ENCODE results near the gene MARCHF10.

MARCHF10 gene

GRCh38 chr17:62749926-62750325 is 58.2 kb downstream of the MARCHF10 start:
- DNase-seq = no peak

DNA sequence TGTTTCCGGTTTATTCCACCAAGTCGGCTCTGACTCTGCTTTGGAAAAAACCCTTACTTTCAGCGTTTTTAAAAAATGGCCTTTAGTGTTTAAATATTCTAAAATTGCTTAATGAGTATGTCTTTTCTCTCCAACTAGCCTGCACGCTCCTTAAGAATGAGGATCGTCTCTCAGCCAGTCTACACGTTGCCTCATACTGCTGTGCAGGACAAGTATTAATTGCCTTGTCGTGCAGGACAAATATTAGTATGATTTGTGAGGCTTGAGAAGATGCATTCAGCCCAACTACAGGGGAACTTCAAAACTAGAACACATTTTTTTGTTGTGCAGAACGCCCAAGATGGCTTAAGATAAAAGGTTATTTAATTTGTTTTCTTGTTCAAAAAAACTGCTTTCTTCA is 61.2 kb downstream of the MARCHF10 start:
- no peak for DNase-seq

- no peak for DNase-seq
These were observed 62.3 kb downstream of the MARCHF10 start for GRCh38 chr17:62745806-62746205.

- no peak for DNase-seq
These were observed 63.9 kb downstream of the MARCHF10 start for GRCh38 chr17:62744259-62744658.

DNA sequence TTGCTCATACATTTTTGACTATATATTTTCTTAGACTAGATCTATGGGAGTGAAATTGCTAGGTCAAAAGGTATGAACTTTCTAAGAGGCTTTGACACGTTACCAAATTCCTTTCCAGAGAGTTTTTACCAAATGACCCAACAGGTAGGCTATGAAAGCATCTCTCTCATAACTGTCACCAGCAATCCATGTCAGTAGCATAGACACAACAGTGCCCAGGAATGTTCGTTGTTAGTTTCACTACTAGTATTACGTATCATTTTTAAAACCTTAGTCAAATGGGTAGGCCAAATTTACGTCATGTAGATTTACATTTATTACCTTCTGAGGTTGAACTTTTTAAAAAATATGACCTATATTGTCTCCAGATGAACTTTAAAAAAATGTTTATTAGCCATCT is 66.8 kb downstream of the MARCHF10 start:
- no peak for DNase-seq

DNA sequence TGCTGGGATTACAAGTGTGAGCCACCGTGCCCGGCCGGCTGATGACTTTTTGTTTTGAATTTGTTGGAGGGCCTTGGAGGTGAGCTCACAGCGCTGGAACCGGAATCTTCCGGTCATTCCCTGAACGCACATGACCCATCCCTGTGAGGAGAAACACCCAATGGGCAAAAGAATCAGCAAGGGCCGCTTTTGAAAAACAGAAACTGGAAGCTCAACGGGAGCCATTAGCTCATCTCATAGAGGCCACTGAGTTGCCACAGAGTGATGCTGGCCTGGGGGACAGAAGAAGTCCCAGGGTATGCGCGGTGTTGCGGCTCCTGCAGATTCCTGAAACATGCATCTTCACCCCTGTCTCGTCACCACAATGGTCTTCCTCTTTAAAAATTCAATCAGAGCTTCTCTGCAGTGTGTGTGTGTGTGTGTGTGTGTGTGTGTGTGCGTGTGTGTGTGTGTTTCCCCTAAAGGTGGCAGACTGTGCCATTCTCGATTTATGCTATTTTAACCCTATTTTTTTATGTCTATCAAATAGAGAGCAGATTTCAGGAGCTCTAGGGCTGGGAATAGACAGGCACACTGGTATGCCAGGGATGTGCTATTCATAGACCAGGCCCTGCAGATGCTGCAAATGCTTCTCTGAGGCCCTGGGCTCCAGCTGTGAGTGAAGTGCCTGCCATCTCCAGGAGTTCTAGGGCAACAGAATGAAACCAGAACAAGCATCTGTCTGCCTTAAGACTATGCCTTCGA is 68.3 kb downstream of the MARCHF10 start:
- DNase-seq = no peak

GRCh38 chr17:62738281-62738680 is 69.8 kb downstream of the MARCHF10 start:
- DNase-seq = no peak

GRCh38 chr17:62737513-62737912 is 70.6 kb downstream of the MARCHF10 start:
- no peak for DNase-seq

DNA sequence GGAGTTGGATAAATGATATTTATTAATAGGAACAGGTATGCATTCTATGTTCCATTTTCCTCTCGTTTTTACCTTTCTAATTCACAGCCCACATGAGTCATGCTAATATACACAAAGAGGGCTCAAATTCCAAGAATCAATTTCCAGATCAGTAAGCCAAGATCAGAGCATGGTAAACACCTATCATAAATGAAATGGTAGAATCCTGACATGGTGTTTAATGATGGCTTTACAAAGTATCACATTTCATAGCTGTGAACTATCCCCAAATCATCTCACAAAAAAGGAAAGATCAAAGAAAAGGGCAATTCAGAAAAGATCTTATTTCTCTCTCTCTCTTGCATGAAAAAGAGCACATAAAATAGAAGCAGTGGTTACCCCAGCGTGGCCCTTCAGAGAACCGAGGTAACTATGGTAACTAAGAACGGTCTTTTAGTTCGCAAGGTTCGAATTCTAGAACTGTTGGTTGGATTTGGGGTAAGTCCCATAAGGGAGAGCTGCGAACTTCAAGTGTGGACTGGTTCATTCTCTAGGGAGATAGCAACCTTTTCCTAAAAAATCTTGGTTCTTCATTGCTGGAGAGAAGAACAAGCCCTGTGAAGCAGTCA is 73.0 kb downstream of the MARCHF10 start:
- no peak for DNase-seq

DNA sequence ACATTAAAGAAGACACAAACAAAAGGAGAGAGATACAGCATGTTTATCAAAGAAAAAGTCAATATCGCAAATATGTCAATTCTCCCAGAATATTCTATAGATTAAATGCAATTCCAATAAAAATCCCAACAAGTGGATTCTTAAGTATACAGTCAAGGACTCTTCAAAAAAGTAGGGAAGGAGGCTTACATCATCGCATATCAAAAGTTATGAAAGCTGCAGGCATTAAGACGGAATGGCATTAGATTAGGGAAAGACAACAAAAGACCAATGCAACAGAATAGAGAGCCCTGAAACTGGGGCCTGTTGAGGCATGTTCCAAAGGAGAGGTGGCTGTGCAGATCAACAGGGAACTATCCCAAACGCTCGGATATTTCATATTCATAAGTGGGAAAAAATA is 76.0 kb downstream of the MARCHF10 start:
- DNase-seq = no peak

DNA sequence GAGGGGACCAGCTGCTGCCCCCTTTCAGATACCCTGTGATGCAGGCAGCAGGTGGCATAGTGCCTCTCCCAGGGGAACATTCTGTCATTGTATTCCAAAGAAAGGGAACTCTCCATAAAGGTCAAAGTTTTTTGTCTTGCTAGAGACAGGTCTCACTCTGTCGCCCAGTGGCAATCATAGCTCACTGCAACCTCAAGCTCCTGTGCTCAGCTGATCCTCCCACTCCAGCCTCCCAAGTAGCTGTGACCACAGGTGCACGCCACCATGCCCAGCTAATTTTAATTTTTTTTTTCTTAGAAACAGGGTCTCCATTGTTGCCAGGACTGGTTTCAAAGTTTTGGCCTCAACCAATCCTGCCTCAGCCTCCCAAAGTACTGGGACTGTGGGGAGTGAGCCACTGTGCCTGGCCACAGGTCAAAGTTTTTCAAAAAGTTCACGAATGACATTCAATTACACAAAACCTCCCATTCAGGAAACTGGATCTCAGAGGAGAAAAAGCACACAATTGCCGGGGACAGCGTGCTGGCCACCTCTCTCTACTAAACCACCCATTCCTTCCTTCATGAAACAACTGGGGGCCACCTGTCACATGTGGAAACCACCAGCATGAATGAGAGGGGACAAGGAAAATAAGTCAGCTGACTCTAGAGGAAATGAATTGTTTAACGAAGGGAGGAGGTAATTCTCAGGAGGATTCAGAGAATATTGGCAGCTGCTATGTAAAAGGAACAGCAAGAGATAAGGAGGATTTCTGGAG is 80.0 kb downstream of the MARCHF10 start:
- no peak for DNase-seq

GRCh38 chr17:62725791-62726249 is 82.3 kb downstream of the MARCHF10 start:
- no peak for DNase-seq

DNA sequence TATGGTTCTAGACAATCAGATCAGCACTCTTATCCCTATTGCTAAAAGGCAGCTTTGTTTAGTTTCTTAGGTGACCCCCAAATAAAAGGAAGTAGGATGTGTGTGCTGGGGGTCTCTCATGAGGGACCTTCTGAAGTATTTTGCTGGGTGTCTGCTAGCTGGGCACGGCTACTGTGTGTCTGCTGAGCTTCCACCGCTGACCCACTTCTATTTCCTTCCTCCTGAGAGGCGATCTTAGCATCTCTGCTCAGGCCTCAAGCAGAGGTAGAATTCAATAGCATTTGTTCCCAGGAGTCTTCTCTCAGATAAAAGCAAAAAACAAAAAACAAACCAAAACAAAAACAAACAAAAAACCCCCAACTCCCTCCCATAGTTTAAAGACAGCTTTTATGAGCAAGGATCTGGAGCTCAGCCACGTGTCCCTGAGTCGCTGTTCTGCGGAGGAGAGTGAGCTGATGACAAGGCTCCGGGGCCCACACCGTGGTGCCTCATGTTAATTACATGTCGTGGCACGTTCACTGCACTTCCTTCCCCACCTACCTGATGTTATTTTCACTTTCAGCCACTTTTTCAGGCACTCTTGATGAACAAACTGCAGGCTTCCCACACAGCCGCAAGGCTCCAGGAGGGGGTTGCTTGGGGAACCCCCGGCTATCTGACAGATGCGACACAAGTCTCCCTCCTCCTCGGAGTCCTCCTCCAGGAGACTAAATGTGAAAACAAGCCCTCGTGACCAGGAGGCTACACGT is 83.5 kb downstream of the MARCHF10 start:
- DNase-seq = no peak

GRCh38 chr17:62723842-62724241 is 84.3 kb downstream of the MARCHF10 start:
- no peak for DNase-seq

GRCh38 chr17:62722625-62723024 is 85.5 kb downstream of the MARCHF10 start:
- DNase-seq = no peak

GRCh38 chr17:62720126-62720850 is 87.8 kb downstream of the MARCHF10 start:
- no peak for DNase-seq

DNA sequence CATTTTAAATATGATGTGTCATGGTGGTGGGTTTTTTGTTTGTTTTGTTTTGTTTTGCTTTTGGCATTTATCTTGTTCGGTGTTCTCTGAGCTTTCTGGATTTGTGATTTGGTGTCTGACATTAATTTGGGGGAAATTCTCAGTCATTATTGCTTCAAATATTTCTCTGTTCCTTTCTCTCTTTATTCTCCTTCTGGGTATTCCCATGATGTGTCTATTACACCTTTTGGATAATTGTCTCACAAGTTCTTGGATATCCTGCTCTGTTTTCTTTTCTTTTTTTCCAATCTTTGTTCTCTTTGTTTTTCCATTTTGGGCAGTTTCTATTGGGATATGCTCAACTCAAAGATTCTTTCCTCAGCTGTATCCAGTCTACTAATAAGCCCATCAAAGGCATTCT is 88.5 kb downstream of the MARCHF10 start:
- DNase-seq = no peak

- DNase-seq = no peak
These were observed 89.7 kb downstream of the MARCHF10 start for GRCh38 chr17:62718429-62718828.

GRCh38 chr17:62717889-62718288 is 90.2 kb downstream of the MARCHF10 start:
- DNase-seq = no peak

DNA sequence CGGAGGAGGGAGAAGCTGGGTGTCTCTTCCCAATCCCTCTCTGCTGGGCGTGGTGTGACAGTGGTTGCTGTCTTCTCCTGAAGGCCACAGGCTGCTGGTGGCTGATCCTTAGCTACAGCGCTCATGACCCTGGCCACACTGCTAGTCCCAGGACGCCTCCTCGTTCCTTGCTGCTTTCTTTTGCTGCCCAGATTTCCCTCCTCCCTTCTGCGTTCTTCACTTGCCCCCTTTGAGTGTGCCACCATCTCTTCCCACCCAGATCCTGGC is 90.6 kb downstream of the MARCHF10 start:
- DNase-seq = no peak

DNA sequence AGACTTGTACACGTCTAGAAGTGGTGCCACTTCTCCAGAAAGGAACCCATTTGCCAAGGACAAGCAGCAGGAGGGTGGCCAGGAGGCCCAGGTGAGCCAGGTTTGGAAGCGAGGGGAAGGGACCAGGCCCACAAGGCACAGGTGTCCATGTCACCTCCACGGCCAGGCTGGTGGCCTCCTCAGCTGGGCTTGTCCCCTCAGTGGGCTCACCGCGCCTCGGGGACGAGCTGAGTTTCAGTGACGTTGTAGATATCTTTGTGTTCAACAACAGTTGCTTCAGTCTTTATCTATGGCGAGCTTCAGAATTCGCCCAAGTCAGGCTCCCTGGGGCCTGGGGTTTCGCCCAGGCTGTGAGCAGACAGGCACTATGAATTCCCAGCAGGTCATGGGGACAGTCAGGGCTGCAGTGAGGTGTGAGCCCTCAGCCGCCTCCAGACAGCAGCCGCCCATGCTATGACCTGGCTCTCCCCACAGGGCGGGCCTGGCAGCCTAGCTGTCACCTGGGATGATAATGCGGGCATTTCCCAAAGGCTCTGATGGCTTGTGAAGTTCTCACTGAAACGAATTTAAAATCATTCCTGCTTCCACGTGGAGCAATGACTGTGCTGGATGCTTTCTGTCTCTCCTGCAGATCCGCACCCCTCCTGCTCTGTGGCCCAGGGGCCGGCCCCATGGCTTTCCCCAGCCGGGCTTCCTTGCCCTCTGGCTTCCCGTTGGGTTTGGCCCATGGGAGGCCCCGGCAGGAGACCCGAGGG is 91.1 kb downstream of the MARCHF10 start:
- DNase-seq = no peak

- DNase-seq = no peak
These were observed 92.2 kb downstream of the MARCHF10 start for GRCh38 chr17:62715882-62716390.
